WTC11 (cell line): ENCODE measurements around the gene EGFR. TPM values are rescaled to one million over a fixed set of nuclear protein-coding genes. Genes with fewer than 3 reads are reported as not detected.

Source experiments
- ATAC-seq: fragments of 200-7000 bp; cut with Tn5 transposase; 2 replicates; pipeline ENCODE4 v1.10.0; 2021; ENCODE audit warnings: mild to moderate bottlenecking, moderate library complexity
- CTCF ChIA-PET: fragments of 300-600 bp; sonication (Branson Sonifier 250); formaldehyde crosslinking; loops from one replicate; lab custom pipeline; 2021; ENCODE audit warnings: antibody characterized with exemption; lab: Charles Lee
- POLR2A ChIA-PET: fragments of 350-600 bp; sonication (Branson Sonifier 250); formaldehyde crosslinking; loops from one replicate; lab custom pipeline; 2021; ENCODE audit warnings: antibody characterized with exemption; lab: Charles Lee
- DNase-seq: peaks from one replicate; pipeline ENCODE4 v3.0.0; 2021; ENCODE audit warnings: low spot score
- H3K27ac Mint-ChIP-seq: 2 replicates; pipeline ENCODE4 v1.8.0; 2021; ENCODE audit warnings: mixed read lengths
- H3K27me3 Mint-ChIP-seq: 2 replicates; pipeline ENCODE4 v1.8.0; 2021; ENCODE audit warnings: low read depth, mild to moderate bottlenecking, moderate library complexity, mixed read lengths
- H3K36me3 Mint-ChIP-seq: 2 replicates; pipeline ENCODE4 v1.8.0; 2021; ENCODE audit warnings: mixed read lengths
- H3K4me1 Mint-ChIP-seq: 2 replicates; pipeline ENCODE4 v1.8.0; 2022; ENCODE audit warnings: mixed read lengths
- H3K4me3 Mint-ChIP-seq: 2 replicates; pipeline ENCODE4 v1.8.0; 2021; ENCODE audit warnings: mild to moderate bottlenecking, moderate library complexity, mixed read lengths
- H3K9me3 Mint-ChIP-seq: 2 replicates; pipeline ENCODE4 v1.8.0; 2021; ENCODE audit warnings: mixed read lengths
- ATF2 ChIP-seq: sonication (generic); formaldehyde crosslinking; IDR thresholded peaks from 2 replicates; pipeline ENCODE4 v1.8.1; 2022; ENCODE audit warnings: low read depth, missing genetic modification reagents, borderline replicate concordance
- ATF3 ChIP-seq: sonication (generic); formaldehyde crosslinking; conservative IDR thresholded peaks from 2 replicates; pipeline ENCODE4 v1.8.1; 2022; ENCODE audit warnings: mild to moderate bottlenecking, missing genetic modification reagents
- E2F1 ChIP-seq: sonication (generic); formaldehyde crosslinking; IDR thresholded peaks from 2 replicates; pipeline ENCODE4 v1.8.0; 2022; ENCODE audit warnings: mild to moderate bottlenecking, missing genetic modification reagents
- FOXP4 ChIP-seq: sonication (generic); formaldehyde crosslinking; IDR thresholded peaks from 2 replicates; pipeline ENCODE4 v1.8.0; 2022; ENCODE audit warnings: mild to moderate bottlenecking, missing genetic modification reagents
- GABPB1 ChIP-seq: sonication (generic); formaldehyde crosslinking; IDR thresholded peaks from 2 replicates; pipeline ENCODE4 v1.8.1; 2023; ENCODE audit warnings: mild to moderate bottlenecking, missing genetic modification reagents
- GTF2I ChIP-seq: fragments of 250-450 bp; sonication (Bioruptor Pico); conservative IDR thresholded peaks from 2 replicates; pipeline ENCODE4 v1.4.0; 2021; ENCODE audit warnings: mild to moderate bottlenecking
- HMGA2 ChIP-seq: fragments of 250-450 bp; sonication (Bioruptor Pico); IDR thresholded peaks from 2 replicates; pipeline ENCODE4 v1.4.0; 2021; ENCODE audit warnings: mild to moderate bottlenecking, moderate library complexity
- JUN ChIP-seq: sonication (generic); formaldehyde crosslinking; IDR thresholded peaks from 2 replicates; pipeline ENCODE4 v1.8.0; 2023; ENCODE audit warnings: mild to moderate bottlenecking, missing genetic modification reagents
- NR1H2 ChIP-seq: sonication (generic); formaldehyde crosslinking; IDR thresholded peaks from 2 replicates; pipeline ENCODE4 v1.9.0; 2021; ENCODE audit warnings: mild to moderate bottlenecking, moderate library complexity, missing genetic modification reagents
- NR2C2 ChIP-seq: sonication (generic); formaldehyde crosslinking; IDR thresholded peaks from 2 replicates; pipeline ENCODE4 v1.8.0; 2022; ENCODE audit warnings: mild to moderate bottlenecking, missing genetic modification reagents
- PREB ChIP-seq: sonication (generic); formaldehyde crosslinking; IDR thresholded peaks from 2 replicates; pipeline ENCODE4 v1.8.1; 2022; ENCODE audit warnings: mild to moderate bottlenecking, missing genetic modification reagents, moderate library complexity, borderline replicate concordance
- SP1 ChIP-seq: sonication (generic); formaldehyde crosslinking; conservative IDR thresholded peaks from 2 replicates; pipeline ENCODE4 v1.8.1; 2022; ENCODE audit warnings: missing genetic modification reagents
- TCF7 ChIP-seq: sonication (generic); formaldehyde crosslinking; IDR thresholded peaks from 2 replicates; pipeline ENCODE4 v1.8.0; 2022; ENCODE audit warnings: mild to moderate bottlenecking, low read depth, missing genetic modification reagents, moderate library complexity
- TEAD4 ChIP-seq: sonication (generic); formaldehyde crosslinking; IDR thresholded peaks from 2 replicates; pipeline ENCODE4 v1.8.0; 2022; ENCODE audit warnings: mild to moderate bottlenecking, missing genetic modification reagents
- ZNF121 ChIP-seq: sonication (generic); formaldehyde crosslinking; IDR thresholded peaks from 2 replicates; pipeline ENCODE4 v1.8.0; 2023; ENCODE audit warnings: missing genetic modification reagents
- ZNF281 ChIP-seq: sonication (generic); formaldehyde crosslinking; IDR thresholded peaks from 2 replicates; pipeline ENCODE4 v1.8.0; 2023; ENCODE audit warnings: mild to moderate bottlenecking, missing genetic modification reagents
- ZNF425 ChIP-seq: fragments of 250-450 bp; sonication (Bioruptor Pico); conservative IDR thresholded peaks from 2 replicates; pipeline ENCODE4 v1.9.0; 2021; ENCODE audit warnings: mild to moderate bottlenecking
- total RNA-seq: library from RNA; stranded (reverse); gene quantifications from 3 replicates; pipeline ENCODE4 v1.2.3, GENCODE V29; 2021
- TF ChIP-seq, protein P1 (sequence below): sonication (generic); formaldehyde crosslinking; IDR thresholded peaks from 2 replicates; pipeline ENCODE4 v1.8.0; 2023; ENCODE audit warnings: missing genetic modification reagents

Gene EGFR
- total RNA-seq, 1 experiment from 2014 or later: 5.9 TPM

GRCh38 chr7:55158541-55159382, 139.9 kb downstream of the EGFR start:
- TF ChIP-seq ZNF425 (CRISPR knock-in tag): no peak
- no peak for TF ChIP-seq HMGA2 (CRISPR knock-in tag)
- TF ChIP-seq FOXP4 (CRISPR knock-in tag): no peak
- TF ChIP-seq TEAD4: no peak
- TF ChIP-seq, all 79 proteins: peak for 0
- H3K4me3 Mint-ChIP-seq: no peak overlapping the region
- ATAC-seq (no peak), DNase-seq (no peak)
- H3K27me3 Mint-ChIP-seq: no peaks in the 10 kb centered on the region
- H3K4me1 Mint-ChIP-seq: peaks cover 28% of the 10 kb centered on the region
- H3K36me3 Mint-ChIP-seq: no peaks in the 10 kb centered on the region
- ChIA-PET CTCF (no interaction called here), POLR2A (no interaction called here)
- H3K9me3 Mint-ChIP-seq: no peaks in the 10 kb centered on the region
- H3K27ac Mint-ChIP-seq: no peak overlapping the region

- POLR2A ChIA-PET: no interaction called here
- no peaks in the 10 kb centered on the region for H3K9me3 Mint-ChIP-seq
- no peak overlapping the region for H3K4me3 Mint-ChIP-seq
- peaks cover 28% of the 10 kb centered on the region for H3K4me1 Mint-ChIP-seq
- ATAC-seq (no peak), DNase-seq (no peak)
- H3K27me3 Mint-ChIP-seq: no peaks in the 10 kb centered on the region
- no peaks in the 10 kb centered on the region for H3K36me3 Mint-ChIP-seq
- no peak overlapping the region for H3K27ac Mint-ChIP-seq
- CTCF ChIA-PET: no interaction called here
- no peak for TF ChIP-seq NR2C2 (CRISPR knock-in tag)
- TF ChIP-seq GABPB1 (CRISPR knock-in tag): no peak
- TF ChIP-seq, protein P1, sequence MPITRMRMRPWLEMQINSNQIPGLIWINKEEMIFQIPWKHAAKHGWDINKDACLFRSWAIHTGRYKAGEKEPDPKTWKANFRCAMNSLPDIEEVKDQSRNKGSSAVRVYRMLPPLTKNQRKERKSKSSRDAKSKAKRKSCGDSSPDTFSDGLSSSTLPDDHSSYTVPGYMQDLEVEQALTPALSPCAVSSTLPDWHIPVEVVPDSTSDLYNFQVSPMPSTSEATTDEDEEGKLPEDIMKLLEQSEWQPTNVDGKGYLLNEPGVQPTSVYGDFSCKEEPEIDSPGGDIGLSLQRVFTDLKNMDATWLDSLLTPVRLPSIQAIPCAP (CRISPR knock-in tag): no peak
- no peak for TF ChIP-seq NR1H2 (CRISPR knock-in tag)
- TF ChIP-seq ZNF121: no peak
- no peak for TF ChIP-seq SP1 (CRISPR knock-in tag)
- no peak for TF ChIP-seq ATF2 (CRISPR knock-in tag)
- no peak for TF ChIP-seq PREB (CRISPR knock-in tag)
- no peak for TF ChIP-seq GTF2I
- no peak for TF ChIP-seq TCF7 (CRISPR knock-in tag)
- TF ChIP-seq ZNF281 (CRISPR knock-in tag): no peak
- TF ChIP-seq JUN (CRISPR knock-in tag): no peak
- TF ChIP-seq E2F1: no peak
- no peak for TF ChIP-seq ATF3 (CRISPR knock-in tag)
Observed at GRCh38 chr7:55160539-55160938, 141.7 kb downstream of the EGFR start.
